NCI-H2107 treated with DMSO at 0.1 percent for 48 hours (cell line): ENCODE results near the gene MYLK.

Source experiments
- DNase-seq: peaks from one replicate; lab custom pipeline; 2025; ENCODE audit not compliant: unreplicated experiment; lab: John Stamatoyannopoulos, UW

Gene MYLK

DNA sequence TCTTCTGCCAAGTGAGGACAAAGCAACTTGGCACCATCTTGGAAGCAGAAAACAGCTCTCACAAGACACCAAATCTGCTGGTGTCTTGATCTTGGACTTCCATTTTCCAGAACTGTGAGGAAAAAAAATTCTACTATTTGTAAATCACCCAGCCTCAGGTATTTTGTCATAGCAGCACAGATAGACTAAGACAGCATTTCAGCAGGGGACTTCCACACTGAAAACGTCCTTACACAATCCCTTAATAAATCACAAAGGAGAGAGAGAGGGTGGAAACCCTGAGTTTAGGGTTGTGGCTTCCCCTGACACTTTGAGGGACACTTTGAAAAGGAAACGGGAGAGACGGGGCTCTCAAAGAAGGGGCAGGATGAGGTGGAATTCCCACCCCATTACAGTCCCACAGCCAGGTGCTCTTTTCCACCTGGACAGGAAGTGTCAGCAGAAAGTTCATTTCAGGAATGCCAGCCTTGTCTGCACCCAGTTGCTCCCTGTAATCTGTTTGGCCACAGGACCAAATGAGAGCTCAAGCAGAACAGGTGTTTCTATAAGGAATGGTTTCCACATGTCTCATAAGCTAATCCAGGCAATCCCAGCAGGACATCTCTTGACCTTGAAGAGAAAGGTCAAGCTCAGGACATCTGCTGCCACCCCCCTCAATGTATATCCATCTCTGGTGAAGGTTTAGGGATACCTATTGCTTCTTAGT, 51.3 kb downstream of the MYLK start:
- DNase-seq, result no peak

- DNase-seq, result no peak
Measured at GRCh38 chr3:123831420-123831819, 52.7 kb downstream of the MYLK start.

DNA sequence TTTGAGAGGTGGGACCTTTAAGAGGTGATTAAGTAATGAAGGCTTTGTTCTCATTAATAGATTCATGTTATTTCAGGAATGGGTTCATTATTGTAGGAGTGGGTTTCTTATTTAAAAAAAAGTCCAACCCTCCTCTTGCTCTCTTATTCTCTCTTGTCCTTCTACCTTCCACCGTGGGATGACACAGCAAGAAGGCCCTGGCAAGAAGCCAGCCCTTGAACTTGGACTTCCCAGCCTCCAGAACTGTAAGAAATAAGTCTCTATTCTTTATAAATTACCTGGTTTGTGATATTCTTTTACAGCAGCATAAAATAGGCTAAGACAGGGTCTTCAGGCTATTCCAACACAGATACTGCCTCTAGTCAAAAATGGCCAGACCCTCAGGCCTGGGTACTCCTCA, 62.2 kb downstream of the MYLK start:
- no peak for DNase-seq

GRCh38 chr3:123819949-123820348, 64.2 kb downstream of the MYLK start:
- DNase-seq, result no peak

DNA sequence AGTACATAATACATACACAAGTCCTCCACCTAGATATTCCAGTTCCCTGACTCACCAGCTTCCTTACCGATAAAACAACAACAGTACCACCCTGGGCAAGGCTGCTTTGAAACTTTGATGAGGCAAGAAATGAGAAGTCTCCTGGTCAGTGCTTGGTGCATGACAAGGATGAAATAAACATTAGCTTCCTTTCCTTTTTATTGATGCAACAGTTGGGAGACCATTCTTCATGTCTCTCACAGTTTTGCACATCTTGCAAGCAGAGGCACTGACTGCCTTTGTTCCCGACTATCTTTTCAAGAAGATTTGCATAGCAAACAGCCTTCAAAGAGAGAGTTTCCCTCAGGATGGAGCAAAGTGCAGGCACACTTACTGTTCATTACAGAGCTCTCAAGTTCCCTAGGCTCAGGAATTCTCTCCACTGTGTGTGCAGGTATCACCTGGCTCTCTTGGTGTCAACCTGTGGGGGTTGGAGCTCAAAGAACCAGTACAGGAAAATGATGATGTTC, 65.2 kb downstream of the MYLK start:
- DNase-seq, result no peak

DNA sequence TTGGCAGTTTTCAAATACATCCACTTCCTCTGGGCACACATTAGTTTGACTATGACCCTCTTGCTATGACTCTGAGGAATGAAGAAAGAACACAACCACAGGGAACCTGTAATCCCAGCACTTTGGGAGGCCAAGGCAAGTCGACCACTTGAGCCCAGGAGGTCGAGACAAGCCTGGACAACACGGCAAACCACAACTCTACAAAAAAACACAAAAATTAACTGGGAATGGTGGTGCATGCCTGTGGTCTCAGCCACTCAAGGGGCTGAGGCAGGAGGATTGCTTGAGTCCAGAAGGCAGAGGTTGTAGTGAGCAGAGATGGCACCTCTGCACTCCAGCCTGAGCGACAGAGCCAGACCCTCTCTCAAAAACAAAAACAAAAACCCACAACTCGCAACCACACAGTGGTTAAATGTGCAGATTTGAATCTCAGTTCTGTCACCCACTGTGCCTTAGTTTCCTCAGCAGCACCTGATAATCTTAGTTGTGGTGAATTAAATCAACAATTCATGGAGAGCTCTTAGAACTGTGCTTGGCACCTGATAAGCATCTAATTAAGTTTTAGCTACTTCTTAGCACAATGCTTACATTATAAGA, 65.7 kb downstream of the MYLK start:
- no peak for DNase-seq

DNA sequence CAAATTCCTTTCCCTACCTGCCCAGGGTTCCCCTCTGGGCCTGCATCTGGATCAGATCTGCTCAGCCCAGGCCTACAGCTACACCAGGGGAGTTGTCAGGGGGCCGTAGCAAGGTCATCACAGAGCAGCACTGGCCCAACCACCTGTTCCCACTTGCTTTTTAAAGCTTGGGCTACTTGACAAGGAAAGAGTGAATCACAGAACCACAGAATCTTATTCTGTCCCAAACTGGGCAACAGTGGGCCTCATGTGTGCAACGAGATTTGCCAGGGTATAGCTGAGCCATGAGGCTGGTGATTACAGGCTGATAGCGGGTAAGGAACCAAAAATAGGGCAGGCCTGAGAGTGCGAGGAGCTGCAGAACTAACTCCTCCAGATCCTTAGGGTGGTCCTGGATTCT, 66.7 kb downstream of the MYLK start:
- DNase-seq, result no peak

- no peak for DNase-seq
Measured at GRCh38 chr3:123816673-123817207, 67.4 kb downstream of the MYLK start.

DNA sequence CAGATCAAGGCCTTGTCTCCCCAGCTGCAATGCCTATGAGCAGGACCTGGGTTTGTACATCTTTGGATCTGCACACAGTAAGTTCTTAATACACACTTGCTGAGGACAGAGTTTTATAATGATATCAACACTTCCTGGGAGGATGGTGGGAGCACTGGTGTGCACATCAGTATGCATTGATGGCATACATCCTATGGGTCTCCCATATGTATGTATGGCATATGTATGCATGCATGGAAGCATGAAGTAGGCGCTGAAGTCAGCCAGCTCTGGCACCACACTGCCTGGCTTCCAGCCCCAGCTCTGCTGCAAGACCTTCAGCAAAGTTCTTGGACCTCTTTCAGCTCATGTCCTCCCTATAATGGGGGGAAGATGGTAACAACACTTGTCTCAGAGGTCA, 68.2 kb downstream of the MYLK start:
- no peak for DNase-seq

- no peak for DNase-seq
Measured at GRCh38 chr3:123813876-123814275, 70.3 kb downstream of the MYLK start.

GRCh38 chr3:123809597-123809996, 74.5 kb downstream of the MYLK start:
- DNase-seq, result no peak

DNA sequence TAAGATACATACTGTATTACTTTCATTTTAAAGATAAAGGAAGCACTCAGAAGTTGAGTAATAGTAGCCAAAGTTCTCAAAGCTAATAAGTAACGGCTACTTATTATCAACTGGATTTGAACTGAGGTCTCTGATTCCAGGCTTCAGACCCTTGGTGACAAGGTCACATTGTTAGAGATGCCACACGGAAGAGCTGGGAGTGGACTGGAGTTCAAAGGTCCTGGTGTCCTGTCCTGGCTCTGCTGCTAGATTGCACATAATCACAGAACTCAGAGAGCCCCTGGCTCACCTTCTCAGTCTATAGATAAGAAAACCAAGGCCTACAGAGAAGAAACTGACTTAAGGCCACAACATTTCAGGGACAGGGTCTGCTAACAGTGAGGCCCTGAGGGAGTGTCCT, 75.3 kb downstream of the MYLK start:
- DNase-seq, result no peak

DNA sequence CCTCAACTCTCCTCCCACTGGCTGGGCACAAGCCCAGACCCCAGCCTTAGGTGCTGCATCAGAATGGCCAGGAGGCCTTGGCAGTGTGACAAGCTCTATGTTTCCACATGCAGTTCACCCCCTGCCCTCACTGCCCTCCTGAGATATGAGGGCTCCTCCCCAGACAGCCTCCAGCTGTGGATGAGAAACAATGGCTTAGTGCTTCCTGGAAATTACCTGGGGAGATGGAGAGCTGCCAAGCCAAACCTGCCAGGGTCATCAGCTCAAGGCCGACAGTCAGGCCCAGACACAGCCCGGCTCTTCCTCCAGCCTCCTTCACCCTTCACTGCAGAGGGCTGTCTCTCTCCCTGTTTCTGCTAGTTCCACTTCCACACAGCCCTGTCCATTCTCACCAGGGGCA, 76.3 kb downstream of the MYLK start:
- no peak for DNase-seq

GRCh38 chr3:123805504-123805903, 78.6 kb downstream of the MYLK start:
- no peak for DNase-seq

DNA sequence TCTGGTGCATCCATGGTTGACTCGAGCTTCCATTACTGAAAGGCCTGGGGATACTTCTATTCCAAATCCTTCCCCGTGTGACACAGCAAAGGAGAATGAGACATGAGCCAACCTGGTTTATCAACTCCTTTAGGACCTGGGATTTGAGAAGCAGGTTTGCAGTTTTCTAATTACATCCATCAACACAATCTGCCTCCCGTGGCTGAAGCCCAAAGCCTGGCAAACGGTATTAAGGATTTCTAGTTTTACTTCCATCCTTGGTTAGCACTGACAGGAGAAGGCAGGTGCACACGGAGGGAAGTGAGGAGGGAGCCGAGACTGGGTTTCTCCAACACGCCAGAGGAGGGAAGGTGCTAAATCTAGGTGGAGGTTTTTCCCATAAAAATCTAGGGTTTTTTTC, 79.0 kb downstream of the MYLK start:
- DNase-seq, result no peak

GRCh38 chr3:123804676-123805075, 79.5 kb downstream of the MYLK start:
- no peak for DNase-seq

- DNase-seq, result no peak
Measured at GRCh38 chr3:123803521-123803920, 80.6 kb downstream of the MYLK start.

DNA sequence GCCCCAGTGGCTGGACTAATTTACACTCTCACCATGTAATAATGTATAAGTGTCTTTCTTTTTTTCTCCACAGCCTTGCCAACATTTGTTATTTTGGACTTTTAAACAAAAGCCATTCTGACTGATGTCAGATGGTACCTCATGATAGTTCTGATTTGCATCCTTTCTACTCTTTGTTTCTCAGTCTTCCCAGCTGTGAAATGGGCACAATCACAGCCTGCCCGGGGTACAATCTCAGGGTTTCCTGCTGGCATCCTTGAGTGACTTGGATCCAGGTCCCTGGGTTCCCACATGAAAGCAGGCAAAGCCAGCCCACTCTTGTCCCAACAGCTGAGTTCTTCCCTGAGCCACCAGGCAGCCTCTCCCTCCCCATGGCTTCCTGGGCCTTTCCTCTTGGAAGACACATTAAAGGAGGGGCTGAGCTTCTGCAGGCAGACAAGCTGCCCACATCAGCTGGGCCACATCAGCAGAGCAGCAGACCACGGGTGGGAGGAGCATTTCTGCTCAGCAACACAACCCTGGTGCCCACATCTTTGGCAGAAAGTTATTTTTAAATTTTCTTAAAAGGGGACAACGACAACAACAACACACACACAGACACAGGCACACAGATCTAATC, 82.0 kb downstream of the MYLK start:
- no peak for DNase-seq

GRCh38 chr3:123801474-123801873, 82.7 kb downstream of the MYLK start:
- DNase-seq, result no peak

GRCh38 chr3:123800362-123800682, 83.8 kb downstream of the MYLK start:
- DNase-seq, result no peak

DNA sequence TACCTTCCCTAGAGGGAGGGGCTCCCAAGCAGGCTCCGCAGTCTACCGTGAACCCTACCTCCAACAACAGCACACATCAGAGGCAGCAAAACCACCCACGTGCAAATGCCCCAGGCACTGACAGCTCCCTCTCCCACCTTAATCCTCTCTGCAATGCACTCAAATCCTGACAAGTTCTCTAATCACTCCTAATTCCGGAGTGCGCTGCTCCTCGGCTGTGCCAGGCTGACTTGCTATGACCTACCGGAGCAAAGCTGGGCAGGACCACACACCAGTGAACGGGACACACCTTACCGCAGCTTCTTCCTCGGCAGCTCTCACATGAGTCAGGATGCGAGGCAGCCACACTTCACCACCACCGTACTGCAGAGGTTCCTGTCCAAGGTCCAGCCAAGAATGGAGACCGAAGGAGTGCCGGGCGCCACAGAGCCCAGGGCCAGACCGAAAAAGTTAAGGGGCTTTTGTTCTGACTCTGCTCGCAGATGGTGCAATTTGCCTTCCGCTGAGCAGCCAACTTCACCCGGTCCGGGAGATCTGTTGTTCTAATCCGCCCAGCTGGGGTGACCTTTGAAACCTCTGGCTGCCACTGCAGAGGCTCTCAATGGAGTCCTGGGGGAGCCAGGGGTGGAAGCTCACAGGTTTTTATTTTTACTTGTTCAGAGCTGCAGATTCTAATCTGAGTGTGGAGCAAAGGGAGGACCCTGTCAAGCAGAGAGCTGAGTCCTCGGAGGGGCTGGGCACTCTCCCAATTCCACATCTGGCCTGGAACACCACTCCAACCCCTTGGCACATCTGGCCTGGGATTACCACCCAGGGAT, 84.4 kb downstream of the MYLK start:
- DNase-seq, result no peak
